WTC11 (cell line): ENCODE measurements around the gene VDAC1. TPM values are rescaled to one million over a fixed set of nuclear protein-coding genes. Genes with fewer than 3 reads are reported as not detected.

Source experiments
- ATAC-seq: fragments of 200-7000 bp; cut with Tn5 transposase; 2 replicates; pipeline ENCODE4 v1.10.0; 2021; ENCODE audit warnings: mild to moderate bottlenecking, moderate library complexity
- CTCF ChIA-PET: fragments of 300-600 bp; sonication (Branson Sonifier 250); formaldehyde crosslinking; loops from one replicate; lab custom pipeline; 2021; ENCODE audit warnings: antibody characterized with exemption; lab: Charles Lee
- POLR2A ChIA-PET: fragments of 350-600 bp; sonication (Branson Sonifier 250); formaldehyde crosslinking; loops from one replicate; lab custom pipeline; 2021; ENCODE audit warnings: antibody characterized with exemption; lab: Charles Lee
- DNase-seq: peaks from one replicate; pipeline ENCODE4 v3.0.0; 2021; ENCODE audit warnings: low spot score
- H3K27ac Mint-ChIP-seq: 2 replicates; pipeline ENCODE4 v1.8.0; 2021; ENCODE audit warnings: mixed read lengths
- H3K27me3 Mint-ChIP-seq: 2 replicates; pipeline ENCODE4 v1.8.0; 2021; ENCODE audit warnings: low read depth, mild to moderate bottlenecking, moderate library complexity, mixed read lengths
- H3K36me3 Mint-ChIP-seq: 2 replicates; pipeline ENCODE4 v1.8.0; 2021; ENCODE audit warnings: mixed read lengths
- H3K4me1 Mint-ChIP-seq: 2 replicates; pipeline ENCODE4 v1.8.0; 2022; ENCODE audit warnings: mixed read lengths
- H3K4me3 Mint-ChIP-seq: 2 replicates; pipeline ENCODE4 v1.8.0; 2021; ENCODE audit warnings: mild to moderate bottlenecking, moderate library complexity, mixed read lengths
- H3K9me3 Mint-ChIP-seq: 2 replicates; pipeline ENCODE4 v1.8.0; 2021; ENCODE audit warnings: mixed read lengths
- ATF2 ChIP-seq: sonication (generic); formaldehyde crosslinking; IDR thresholded peaks from 2 replicates; pipeline ENCODE4 v1.8.1; 2022; ENCODE audit warnings: low read depth, missing genetic modification reagents, borderline replicate concordance
- ATF3 ChIP-seq: sonication (generic); formaldehyde crosslinking; conservative IDR thresholded peaks from 2 replicates; pipeline ENCODE4 v1.8.1; 2022; ENCODE audit warnings: mild to moderate bottlenecking, missing genetic modification reagents
- E2F4 ChIP-seq: sonication (generic); formaldehyde crosslinking; IDR thresholded peaks from 2 replicates; pipeline ENCODE4 v1.8.1; 2022; ENCODE audit warnings: low read depth, mild to moderate bottlenecking, moderate library complexity, missing genetic modification reagents, borderline replicate concordance
- FOXP1 ChIP-seq: sonication (generic); formaldehyde crosslinking; IDR thresholded peaks from 2 replicates; pipeline ENCODE4 v1.8.0; 2022; ENCODE audit warnings: missing genetic modification reagents, mild to moderate bottlenecking, moderate library complexity, borderline replicate concordance
- HMGA2 ChIP-seq: fragments of 250-450 bp; sonication (Bioruptor Pico); IDR thresholded peaks from 2 replicates; pipeline ENCODE4 v1.4.0; 2021; ENCODE audit warnings: mild to moderate bottlenecking, moderate library complexity
- HMGXB4 ChIP-seq: sonication (generic); formaldehyde crosslinking; IDR thresholded peaks from 2 replicates; pipeline ENCODE4 v1.8.1; 2023; ENCODE audit warnings: mild to moderate bottlenecking, moderate library complexity, missing genetic modification reagents
- JAZF1 ChIP-seq: fragments of 250-450 bp; sonication (Bioruptor Pico); IDR thresholded peaks from 2 replicates; pipeline ENCODE4 v1.9.0; 2021; ENCODE audit warnings: moderate library complexity, mild to moderate bottlenecking, inconsistent platforms
- MAX ChIP-seq: sonication (generic); formaldehyde crosslinking; IDR thresholded peaks from 2 replicates; pipeline ENCODE4 v1.8.0; 2022; ENCODE audit warnings: mild to moderate bottlenecking, missing genetic modification reagents
- PRDM15 ChIP-seq: sonication (generic); formaldehyde crosslinking; IDR thresholded peaks from 2 replicates; pipeline ENCODE4 v1.8.0; 2022; ENCODE audit warnings: missing genetic modification reagents
- USF2 ChIP-seq: sonication (generic); formaldehyde crosslinking; IDR thresholded peaks from 2 replicates; pipeline ENCODE4 v1.8.1; 2023; ENCODE audit warnings: mild to moderate bottlenecking, missing genetic modification reagents, moderate library complexity
- ZBTB21 ChIP-seq: sonication (generic); formaldehyde crosslinking; IDR thresholded peaks from 2 replicates; pipeline ENCODE4 v1.8.1; 2023; ENCODE audit warnings: mild to moderate bottlenecking, missing genetic modification reagents, borderline replicate concordance
- ZNF512 ChIP-seq: sonication (generic); formaldehyde crosslinking; IDR thresholded peaks from 2 replicates; pipeline ENCODE4 v1.8.1; 2022; ENCODE audit warnings: missing genetic modification reagents, borderline replicate concordance
- total RNA-seq: library from RNA; stranded (reverse); gene quantifications from 3 replicates; pipeline ENCODE4 v1.2.3, GENCODE V29; 2021

Gene VDAC1
- total RNA-seq, 1 experiment from 2014 or later = 274 TPM

GRCh38 chr5:134046330-134046729 lies 41.6 kb upstream of the VDAC1 start (continued):
- no peak for TF ChIP-seq E2F4
- no peak for TF ChIP-seq ZBTB21 (CRISPR knock-in tag)
- no peak for TF ChIP-seq JAZF1 (CRISPR knock-in tag)
- TF ChIP-seq ATF3 = no peak
- TF ChIP-seq HMGXB4 = no peak
- TF ChIP-seq FOXP1 (CRISPR knock-in tag) = no peak
- TF ChIP-seq PRDM15 (CRISPR knock-in tag) = no peak
- no peak for TF ChIP-seq ATF2 (CRISPR knock-in tag)
- no peak for TF ChIP-seq HMGA2
- no peak for TF ChIP-seq ZNF512

GRCh38 chr5:134043793-134044792 lies 39.3 kb upstream of the VDAC1 start:
- DNase-seq (no peak), ATAC-seq (no peak)
- no peaks in the 10 kb centered on the region for H3K36me3 Mint-ChIP-seq
- no peak overlapping the region for H3K27ac Mint-ChIP-seq
- ChIA-PET CTCF (interaction anchor here (1.0 to 3.1 kb wide), 9 partner anchors 8 to 104 kb away, joined by 3 to 20 read pairs (median 4); partner anchors contain the start of gene TCF7), POLR2A (interaction anchor here (0.6 kb wide), 1 partner anchor 151 kb away, joined by 3 read pairs; no protein-coding TSS in a partner anchor)
- H3K4me3 Mint-ChIP-seq = no peak overlapping the region
- peaks cover 35% of the 10 kb centered on the region for H3K27me3 Mint-ChIP-seq
- peaks cover 15% of the 10 kb centered on the region for H3K4me1 Mint-ChIP-seq
- no peak for TF ChIP-seq USF2 (CRISPR knock-in tag)
- no peak for TF ChIP-seq MAX (CRISPR knock-in tag)
- no peaks in the 10 kb centered on the region for H3K9me3 Mint-ChIP-seq
